IMR-90 (cell line): ENCODE data around the gene FOXL3. TPM values are rescaled to one million over a fixed set of nuclear protein-coding genes. Genes with fewer than 3 reads are reported as not detected.

Experiments
- ATAC-seq: fragments of 200-7000 bp; cut with Tn5 transposase; 2 replicates; pipeline ENCODE4 v1.9.1; 2020; ENCODE audit warnings: low read depth, mild to moderate bottlenecking, moderate library complexity
- BruUV-seq: library from RNA; stranded (reverse); fragments of 400-500 nt; replicated peaks from 2 replicates; lab custom pipeline; 2021; lab: Mats Ljungman, UMichigan
- CTCF ChIA-PET: fragments of 300-600 bp; formaldehyde crosslinking; extraction: SDS; loops from one replicate; lab custom pipeline; 2021; ENCODE audit warnings: antibody characterized with exemption; lab: Yijun Ruan, JAX
- POLR2A ChIA-PET: fragments of 300-600 bp; sonication (Branson Sonifier 250); formaldehyde crosslinking; loops from one replicate; lab custom pipeline; 2022; ENCODE audit warnings: antibody characterized with exemption; ENCODE audit not compliant: unreplicated experiment; lab: Charles Lee
- DNase-seq: peaks from one replicate; pipeline ENCODE4 v3.0.0; 2013
- H2AFZ ChIP-seq: replicated peaks from 2 replicates; pipeline ENCODE3; 2013; ENCODE audit warnings: low read length, mild to moderate bottlenecking; ENCODE audit not compliant: poor library complexity
- H2AK5ac ChIP-seq: 2 replicates; pipeline ENCODE4 v1.6.1; 2013; ENCODE audit warnings: low read depth, low read length, inconsistent platforms
- H2AK9ac ChIP-seq: replicated peaks from 2 replicates; pipeline ENCODE3; 2013; ENCODE audit warnings: mild to moderate bottlenecking, low read depth, low read length, moderate library complexity; ENCODE audit not compliant: poor library complexity
- H2BK120ac ChIP-seq: 2 replicates; pipeline ENCODE4 v1.6.1; 2013; ENCODE audit warnings: low read depth, low read length, inconsistent platforms
- H2BK15ac ChIP-seq: 3 replicates; pipeline ENCODE4 v1.6.1; 2013; ENCODE audit warnings: low read depth, low read length, inconsistent platforms
- H2BK20ac ChIP-seq: 2 replicates; pipeline ENCODE4 v1.6.1; 2013; ENCODE audit warnings: low read depth, mild to moderate bottlenecking, inconsistent platforms, low read length, moderate library complexity
- H2BK5ac ChIP-seq: 2 replicates; pipeline ENCODE4 v1.6.1; 2013; ENCODE audit warnings: mild to moderate bottlenecking, low read depth, low read length, inconsistent platforms; ENCODE audit not compliant: poor library complexity, severe bottlenecking
- H3K14ac ChIP-seq: replicated peaks from 2 replicates; pipeline ENCODE4 v1.6.1; 2013; ENCODE audit warnings: low read depth, low read length, inconsistent platforms
- H3K18ac ChIP-seq: 2 replicates; pipeline ENCODE4 v1.6.1; 2013; ENCODE audit warnings: low read depth, low read length, control low read depth
- H3K23ac ChIP-seq: 2 replicates; pipeline ENCODE4 v1.6.1; 2013; ENCODE audit warnings: low read depth, low read length, inconsistent platforms
- H3K27ac ChIP-seq: 2 replicates; pipeline ENCODE4 v1.5.1; 2013; ENCODE audit warnings: mild to moderate bottlenecking, control low read depth, low read length; ENCODE audit not compliant: insufficient read depth
- H3K27me3 ChIP-seq: 2 replicates; pipeline ENCODE4 v1.6.1; 2013; ENCODE audit warnings: low read length; ENCODE audit not compliant: control insufficient read depth, insufficient read depth
- H3K36me3 ChIP-seq: 2 replicates; pipeline ENCODE4 v1.6.1; 2013; ENCODE audit warnings: low read length, mixed read lengths; ENCODE audit not compliant: control insufficient read depth, insufficient read depth
- H3K4ac ChIP-seq: 2 replicates; pipeline ENCODE4 v1.6.1; 2013; ENCODE audit warnings: low read depth, low read length, inconsistent platforms
- H3K4me1 ChIP-seq: 2 replicates; pipeline ENCODE4 v1.6.1; 2013; ENCODE audit warnings: low read length, mixed read lengths; ENCODE audit not compliant: control insufficient read depth, insufficient read depth
- H3K4me2 ChIP-seq: 2 replicates; pipeline ENCODE4 v1.6.1; 2013; ENCODE audit warnings: low read depth, mild to moderate bottlenecking, control low read depth, low read length, moderate library complexity
- H3K4me3 ChIP-seq: 2 replicates; pipeline ENCODE4 v1.5.1; 2013; ENCODE audit warnings: low read depth, mild to moderate bottlenecking, control low read depth, low read length, moderate library complexity; ENCODE audit not compliant: insufficient read depth
- H3K56ac ChIP-seq: 2 replicates; pipeline ENCODE4 v1.6.1; 2013; ENCODE audit warnings: low read length, inconsistent platforms; ENCODE audit not compliant: insufficient read depth; ENCODE audit errors: extremely low read depth
- H3K79me1 ChIP-seq, 2 experiments: 2 replicates each; pipeline ENCODE4 v1.6.1; 2013; ENCODE audit warnings: low read length in 2 of 2, inconsistent platforms in 1 of 2, low read depth in 1 of 2
- H3K9ac ChIP-seq: 2 replicates; pipeline ENCODE4 v1.6.1; 2013; ENCODE audit warnings: low read depth, low read length, control low read depth
- H3K9me1 ChIP-seq: 2 replicates; pipeline ENCODE4 v1.6.1; 2013; ENCODE audit warnings: low read length, inconsistent platforms; ENCODE audit not compliant: insufficient read depth
- H3K9me3 ChIP-seq: 2 replicates; pipeline ENCODE4 v1.6.1; 2013; ENCODE audit warnings: low read length; ENCODE audit not compliant: control insufficient read depth, insufficient read depth
- H4K20me1 ChIP-seq: 2 replicates; pipeline ENCODE4 v1.6.1; 2013; ENCODE audit warnings: low read length, inconsistent platforms; ENCODE audit not compliant: insufficient read depth
- H4K5ac ChIP-seq: 2 replicates; pipeline ENCODE4 v1.6.1; 2013; ENCODE audit warnings: mild to moderate bottlenecking, low read depth, low read length, control low read depth
- H4K8ac ChIP-seq, 2 experiments: 2 replicates each; pipeline ENCODE4 v1.6.1; 2013; ENCODE audit warnings: low read depth in 2 of 2, low read length in 2 of 2, control low read depth in 1 of 2, inconsistent platforms in 1 of 2
- H4K91ac ChIP-seq: 2 replicates; pipeline ENCODE4 v1.6.1; 2013; ENCODE audit warnings: low read depth, low read length, inconsistent platforms; ENCODE audit not compliant: insufficient read depth
- CEBPB ChIP-seq: IDR thresholded peaks from 2 replicates; pipeline ENCODE4 v1.6.1; 2012; ENCODE audit warnings: low read depth, low read length, improper control_type of control experiment
- CHD1 ChIP-seq: IDR thresholded peaks from 2 replicates; pipeline ENCODE4 v1.6.1; 2012; ENCODE audit warnings: low read depth, low read length, improper control_type of control experiment
- CTCF ChIP-seq: conservative IDR thresholded peaks from 2 replicates; pipeline ENCODE4 v1.5.1; 2012; ENCODE audit warnings: mild to moderate bottlenecking, low read depth, low read length, improper control_type of control experiment
- POLR2A ChIP-seq: IDR thresholded peaks from 2 replicates; pipeline ENCODE4 v1.6.1; 2012; ENCODE audit warnings: mild to moderate bottlenecking, low read depth, low read length
- RAD21 ChIP-seq: IDR thresholded peaks from 2 replicates; pipeline ENCODE4 v1.6.1; 2012; ENCODE audit warnings: low read length, improper control_type of control experiment
- USF2 ChIP-seq: fragments of 150-350 bp; IDR thresholded peaks from 2 replicates; pipeline ENCODE4 v1.6.1; 2017; ENCODE audit warnings: mild to moderate bottlenecking, antibody characterized with exemption, low read length, low read depth
- whole genome bisulfite sequencing, 2 experiments: methylation state at CpG; one replicate each; pipeline versions ENCODE4 v1.1.5 to v1.1.7; 2013; ENCODE audit warnings: missing lambda C conversion rate in 2 of 2; ENCODE audit not compliant: insufficient read length in 1 of 2; ENCODE audit errors: extremely low coverage in 2 of 2; 5-methylcytosine and 5-hydroxymethylcytosine counted together
- dilution Hi-C: fragments of 300-500 bp; cut with HindIII; formaldehyde crosslinking; loops from one replicate; pipeline ENCODE4 v1.14.3; 2018; ENCODE audit warnings: low sequenced_read_pairs; ENCODE audit not compliant: unreplicated experiment
- in situ Hi-C: fragments of 300-500 bp; cut with MboI; formaldehyde crosslinking; loops from 3 replicates; pipeline ENCODE4 v1.14.3; 2019; ENCODE audit warnings: low sequenced_read_pairs, inconsistent platforms, mixed read lengths
- intact Hi-C: fragments of 100-400 bp; cut with micrococcal nuclease; formaldehyde crosslinking; loops from 2 replicates; pipeline ENCODE4 v1.10.0; 2022
- polyA plus RNA-seq, 3 experiments: library from polyadenylated mRNA; depleted of rRNA; stranded (reverse); fragments of >200 nt; gene quantifications; 2 replicates each; pipeline ENCODE4 v1.2.3, GENCODE V29; 2012; ENCODE audit warnings: low replicate concordance in 1 of 3
- total RNA-seq: library from RNA; depleted of rRNA; stranded (reverse); fragments of >200 nt; gene quantifications from 2 replicates; pipeline ENCODE4 v1.2.3, GENCODE V29; 2012

Gene FOXL3
- total and polyA plus RNA-seq, 2 of the 4 experiments (the other 2 are of a cell fraction), result not detected

- Histone ChIP-seq H2BK120ac (no peak overlapping the region), H3K14ac (no peak overlapping the region), H2BK20ac (no peak overlapping the region), H3K9ac (no peak overlapping the region), H2BK5ac (no peak overlapping the region), H3K79me1 (no peaks in the 10 kb centered on the region), H3K9me3 (peaks cover 9% of the 10 kb centered on the region), H3K4me3 (no peak overlapping the region), H2AK5ac (no peak overlapping the region), H3K4me2 (no peak overlapping the region), H3K27me3 (peaks cover 51% of the 10 kb centered on the region), H3K18ac (no peak overlapping the region), H3K4ac (no peak overlapping the region), H3K56ac (no peak overlapping the region), H4K20me1 (no peaks in the 10 kb centered on the region), H3K23ac (no peak overlapping the region), H4K5ac (no peak overlapping the region), H2AK9ac (no peak overlapping the region), H3K4me1 (no peaks in the 10 kb centered on the region), H3K36me3 (no peaks in the 10 kb centered on the region), H3K27ac (no peak overlapping the region), H3K9me1 (no peaks in the 10 kb centered on the region), H2BK15ac (no peak overlapping the region), H2AFZ (no peak overlapping the region), H4K91ac (no peak overlapping the region), H4K8ac (no peak overlapping the region)
- ChIA-PET POLR2A (no interaction called here), CTCF (no interaction called here)
- no peak for ATAC-seq
- no TSS peak for BruUV-seq
- no peak for DNase-seq
- intact Hi-C loops (no loop called here), dilution Hi-C loops (no loop called here), in situ Hi-C loops (no loop called here)
- no peak for TF ChIP-seq POLR2A
- TF ChIP-seq RAD21, result no peak
- TF ChIP-seq CTCF, result no peak
- no peak for TF ChIP-seq CEBPB
- TF ChIP-seq USF2, result no peak
- TF ChIP-seq CHD1, result no peak
- 45% methylated on average over 4 of the region's 19 CpGs; no CpG with 5 or more reads in 1 of the 2 experiments for WGBS, 2 experiments
Measured at GRCh38 chr7:311131-311680, 21.2 kb downstream of the FOXL3 start.
